ENCODE data around the gene ALKBH2. TPM values are rescaled to one million over a fixed set of nuclear protein-coding genes. Genes with fewer than 3 reads are reported as not detected.
"Not testable (repeated sequence)": the region's sequence is repeated elsewhere in the genome, so short reads cannot be mapped to it uniquely, and the experiment has no call there.

ALKBH2 gene
- total RNA-seq, 1 donor from 2014 or later = 12.6 TPM

DNA sequence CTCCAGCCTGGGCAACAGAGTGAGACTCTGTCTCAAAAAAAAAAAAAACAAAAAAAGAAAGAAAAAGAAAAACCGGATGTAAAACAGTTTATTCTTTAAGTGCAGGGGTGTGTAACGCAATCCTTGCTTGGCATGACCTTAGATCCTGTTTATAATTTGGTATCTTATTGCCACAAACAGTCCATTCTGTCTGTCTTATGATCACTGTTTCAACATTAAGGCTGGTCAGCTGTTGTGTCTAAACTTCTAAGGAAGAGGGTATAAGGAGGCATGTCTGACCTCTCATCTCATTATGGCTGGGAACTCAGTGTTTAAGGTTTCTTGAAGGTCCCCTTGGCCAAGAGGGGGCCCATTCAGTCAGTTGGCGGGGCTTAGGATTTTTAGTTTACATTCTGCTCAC lies 44.6 kb downstream of the ALKBH2 start:
- intact Hi-C loops (cut with DNase I); ATAC-seq; DNase-seq (ENCODE audit: low spot score): not testable (repeated sequence)

DNA sequence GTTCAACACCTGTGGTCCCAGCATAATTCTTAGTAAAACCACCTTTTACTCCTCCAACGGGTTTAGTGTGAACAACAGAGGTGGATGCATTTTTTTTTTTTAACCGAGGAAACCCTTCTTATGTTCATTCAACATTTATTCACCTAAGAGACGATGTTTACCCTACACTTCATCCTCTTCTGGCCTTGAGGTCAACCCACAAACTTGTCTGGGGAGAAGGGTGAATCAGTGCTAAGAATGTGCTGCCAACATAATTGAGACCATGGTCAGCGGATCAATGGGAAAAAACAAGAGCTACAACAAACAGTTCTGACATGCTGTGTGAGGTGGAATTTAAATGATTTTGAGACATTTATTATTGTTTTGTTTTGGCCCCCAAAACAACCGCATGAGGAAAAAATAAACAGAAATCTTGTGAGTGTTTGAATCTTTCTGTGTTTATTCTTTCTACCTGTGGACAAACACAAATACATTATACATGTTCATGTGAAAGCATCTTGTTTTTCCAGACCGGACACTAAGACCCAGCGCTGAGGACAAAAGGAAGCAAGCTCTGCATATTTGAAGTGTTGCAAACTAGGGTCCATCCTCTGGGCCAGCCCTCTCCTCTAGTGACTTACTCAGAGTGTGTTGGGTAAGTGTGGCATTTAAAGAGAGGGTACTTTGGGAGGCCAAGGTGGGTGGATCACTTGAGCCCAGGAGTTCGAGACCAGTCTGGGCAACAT lies 46.0 kb downstream of the ALKBH2 start:
- DNase-seq (ENCODE audit: low spot score) (no peak), ATAC-seq (no peak)
- intact Hi-C loops (cut with DNase I) = no loop called here

DNA sequence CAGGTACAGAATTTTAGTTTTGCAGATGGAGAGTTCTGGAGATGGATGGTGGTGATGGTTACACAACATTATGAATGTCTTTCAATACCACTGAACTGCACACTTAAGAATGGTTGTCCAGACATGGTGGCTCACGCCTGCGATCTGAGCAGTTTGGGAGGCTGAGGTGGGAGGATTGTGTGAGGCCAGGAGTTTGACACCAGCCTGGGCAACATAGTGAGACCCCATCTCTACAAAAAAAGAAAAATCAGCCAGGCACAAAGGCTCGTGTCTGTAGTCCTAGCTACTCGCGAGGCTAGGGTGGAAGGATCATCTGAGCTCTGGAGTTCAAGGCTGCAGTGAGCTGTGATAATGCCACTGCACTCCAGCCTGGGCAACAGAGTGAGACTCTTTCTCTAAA lies 49.0 kb downstream of the ALKBH2 start:
- DNase-seq (ENCODE audit: low spot score) (no peak), ATAC-seq (no peak)
- intact Hi-C loops (cut with DNase I) = no loop called here

Other genes starting within 250 kb of the ALKBH2 start
- 74.3 TPM for gene SSH1, start 235.9 kb downstream of the ALKBH2 start, total RNA-seq
- not detected for gene DAO, start 213.4 kb downstream of the ALKBH2 start, total RNA-seq
- gene SVOP, start 72.4 kb downstream of the ALKBH2 start, total RNA-seq = not detected
- 19.2 TPM for gene USP30, start 40.9 kb downstream of the ALKBH2 start, total RNA-seq
- gene UNG, start 4.1 kb upstream of the ALKBH2 start, total RNA-seq = 15.9 TPM
- 112 TPM for gene ACACB, start 23.1 kb upstream of the ALKBH2 start, total RNA-seq
- not detected for gene FOXN4, start 215.8 kb upstream of the ALKBH2 start, total RNA-seq